Measurements from ENCODE around the gene SLC2A6.

Gene SLC2A6

GRCh38 chr9:133430244-133430643 is 48.7 kb downstream of the SLC2A6 start:
- TF ChIP-seq POLR2AphosphoS5 (IDR thresholded peaks at IDR 0.05; ENCODE audit: low read depth, low read length) (no peak), PAX5 (IDR thresholded peaks at IDR 0.05; ENCODE audit: insufficient read depth, low read length, severe bottlenecking) (no peak), SPI1 (IDR thresholded peaks at IDR 0.05; ENCODE audit: low read depth, low read length) (no peak), POLR2A (IDR thresholded peaks at IDR 0.05; ENCODE audit: low read depth, low read length) (no peak), TAF1 (IDR thresholded peaks at IDR 0.05; ENCODE audit: low read depth, low read length) (no peak), POU2F2 (IDR thresholded peaks at IDR 0.05; ENCODE audit: low read depth, low read length) (no peak)
- DNase-seq (ENCODE audit: insufficient read length, low spot score) = no peak
- FAIRE-seq = no peak

GRCh38 chr9:133429641-133430161 is 49.2 kb downstream of the SLC2A6 start:
- DNase-seq (ENCODE audit: insufficient read length, low spot score) (peak; percentile 50), FAIRE-seq (no peak)
- no peak for TF ChIP-seq SPI1 (IDR thresholded peaks at IDR 0.05; ENCODE audit: low read depth, low read length)
- TF ChIP-seq POLR2AphosphoS5 (IDR thresholded peaks at IDR 0.05; ENCODE audit: low read depth, low read length) = no peak
- TF ChIP-seq POU2F2 (IDR thresholded peaks at IDR 0.05; ENCODE audit: low read depth, low read length) = no peak
- no peak for TF ChIP-seq PAX5 (IDR thresholded peaks at IDR 0.05; ENCODE audit: insufficient read depth, low read length, severe bottlenecking)
- TF ChIP-seq POLR2A (IDR thresholded peaks at IDR 0.05; ENCODE audit: low read depth, low read length) = no peak
- no peak for TF ChIP-seq TAF1 (IDR thresholded peaks at IDR 0.05; ENCODE audit: low read depth, low read length)

- DNase-seq (ENCODE audit: insufficient read length, low spot score) (no peak), FAIRE-seq (no peak)
- TF ChIP-seq PAX5 (IDR thresholded peaks at IDR 0.05; ENCODE audit: insufficient read depth, low read length, severe bottlenecking) = no peak
- TF ChIP-seq POU2F2 (IDR thresholded peaks at IDR 0.05; ENCODE audit: low read depth, low read length) = no peak
- TF ChIP-seq POLR2AphosphoS5 (IDR thresholded peaks at IDR 0.05; ENCODE audit: low read depth, low read length) = no peak
- no peak for TF ChIP-seq SPI1 (IDR thresholded peaks at IDR 0.05; ENCODE audit: low read depth, low read length)
- TF ChIP-seq TAF1 (IDR thresholded peaks at IDR 0.05; ENCODE audit: low read depth, low read length) = no peak
- no peak for TF ChIP-seq POLR2A (IDR thresholded peaks at IDR 0.05; ENCODE audit: low read depth, low read length)
Observed at GRCh38 chr9:133429214-133429613, 49.7 kb downstream of the SLC2A6 start.

- FAIRE-seq = peak; percentile 64
- TF ChIP-seq POLR2AphosphoS5 (IDR thresholded peaks at IDR 0.05; ENCODE audit: low read depth, low read length) = no peak
- TF ChIP-seq POLR2A (IDR thresholded peaks at IDR 0.05; ENCODE audit: low read depth, low read length) = no peak
- no peak for TF ChIP-seq PAX5 (IDR thresholded peaks at IDR 0.05; ENCODE audit: insufficient read depth, low read length, severe bottlenecking)
- TF ChIP-seq POU2F2 (IDR thresholded peaks at IDR 0.05; ENCODE audit: low read depth, low read length) = no peak
- no peak for TF ChIP-seq TAF1 (IDR thresholded peaks at IDR 0.05; ENCODE audit: low read depth, low read length)
- TF ChIP-seq SPI1 (IDR thresholded peaks at IDR 0.05; ENCODE audit: low read depth, low read length) = no peak
- peak; percentile 75 for DNase-seq (ENCODE audit: insufficient read length, low spot score)
Observed at GRCh38 chr9:133428617-133429101, 50.2 kb downstream of the SLC2A6 start.

GRCh38 chr9:133427658-133428348 is 51.1 kb downstream of the SLC2A6 start:
- no peak for DNase-seq (ENCODE audit: insufficient read length, low spot score)
- TF ChIP-seq POLR2A (IDR thresholded peaks at IDR 0.05; ENCODE audit: low read depth, low read length) (no peak), PAX5 (IDR thresholded peaks at IDR 0.05; ENCODE audit: insufficient read depth, low read length, severe bottlenecking) (no peak), POLR2AphosphoS5 (IDR thresholded peaks at IDR 0.05; ENCODE audit: low read depth, low read length) (no peak), SPI1 (IDR thresholded peaks at IDR 0.05; ENCODE audit: low read depth, low read length) (no peak), POU2F2 (IDR thresholded peaks at IDR 0.05; ENCODE audit: low read depth, low read length) (no peak), TAF1 (IDR thresholded peaks at IDR 0.05; ENCODE audit: low read depth, low read length) (no peak)
- no peak for FAIRE-seq

GRCh38 chr9:133426011-133426410 is 52.9 kb downstream of the SLC2A6 start:
- TF ChIP-seq PAX5 (IDR thresholded peaks at IDR 0.05; ENCODE audit: insufficient read depth, low read length, severe bottlenecking) = no peak
- no peak for TF ChIP-seq SPI1 (IDR thresholded peaks at IDR 0.05; ENCODE audit: low read depth, low read length)
- no peak for TF ChIP-seq TAF1 (IDR thresholded peaks at IDR 0.05; ENCODE audit: low read depth, low read length)
- TF ChIP-seq POU2F2 (IDR thresholded peaks at IDR 0.05; ENCODE audit: low read depth, low read length) = no peak
- TF ChIP-seq POLR2AphosphoS5 (IDR thresholded peaks at IDR 0.05; ENCODE audit: low read depth, low read length) = no peak
- TF ChIP-seq POLR2A (IDR thresholded peaks at IDR 0.05; ENCODE audit: low read depth, low read length) = no peak
- FAIRE-seq (no peak), DNase-seq (ENCODE audit: insufficient read length, low spot score) (no peak)

GRCh38 chr9:133425049-133425632 is 53.8 kb downstream of the SLC2A6 start:
- DNase-seq (ENCODE audit: insufficient read length, low spot score) (no peak), FAIRE-seq (no peak)
- no peak for TF ChIP-seq PAX5 (IDR thresholded peaks at IDR 0.05; ENCODE audit: insufficient read depth, low read length, severe bottlenecking)
- no peak for TF ChIP-seq TAF1 (IDR thresholded peaks at IDR 0.05; ENCODE audit: low read depth, low read length)
- TF ChIP-seq POLR2A (IDR thresholded peaks at IDR 0.05; ENCODE audit: low read depth, low read length) = no peak
- TF ChIP-seq POU2F2 (IDR thresholded peaks at IDR 0.05; ENCODE audit: low read depth, low read length) = no peak
- TF ChIP-seq SPI1 (IDR thresholded peaks at IDR 0.05; ENCODE audit: low read depth, low read length) = no peak
- no peak for TF ChIP-seq POLR2AphosphoS5 (IDR thresholded peaks at IDR 0.05; ENCODE audit: low read depth, low read length)

GRCh38 chr9:133424187-133424586 is 54.7 kb downstream of the SLC2A6 start:
- FAIRE-seq (no peak), DNase-seq (ENCODE audit: insufficient read length, low spot score) (no peak)
- TF ChIP-seq POLR2A (IDR thresholded peaks at IDR 0.05; ENCODE audit: low read depth, low read length) (no peak), PAX5 (IDR thresholded peaks at IDR 0.05; ENCODE audit: insufficient read depth, low read length, severe bottlenecking) (no peak), TAF1 (IDR thresholded peaks at IDR 0.05; ENCODE audit: low read depth, low read length) (no peak), POLR2AphosphoS5 (IDR thresholded peaks at IDR 0.05; ENCODE audit: low read depth, low read length) (no peak), POU2F2 (IDR thresholded peaks at IDR 0.05; ENCODE audit: low read depth, low read length) (no peak), SPI1 (IDR thresholded peaks at IDR 0.05; ENCODE audit: low read depth, low read length) (no peak)

- no peak for DNase-seq (ENCODE audit: insufficient read length, low spot score)
- TF ChIP-seq POLR2A (IDR thresholded peaks at IDR 0.05; ENCODE audit: low read depth, low read length) (no peak), SPI1 (IDR thresholded peaks at IDR 0.05; ENCODE audit: low read depth, low read length) (no peak), POU2F2 (IDR thresholded peaks at IDR 0.05; ENCODE audit: low read depth, low read length) (no peak)
Observed at GRCh38 chr9:133423216-133423615, 55.7 kb downstream of the SLC2A6 start.

More at GRCh38 chr9:133423216-133423615, 55.7 kb downstream of the SLC2A6 start:
- no peak for FAIRE-seq

Data from GM12891 (cell line).